MCF 10A (cell line): Measurements from ENCODE around the gene RASAL1. TPM values are rescaled to one million over a fixed set of nuclear protein-coding genes. Genes with fewer than 3 reads are reported as not detected.

Source experiments
- BruUV-seq: library from RNA; stranded (reverse); fragments of 400-500 nt; replicated peaks from 2 replicates; lab custom pipeline; 2021; lab: Mats Ljungman, UMichigan
- CTCF ChIA-PET: fragments of 300-600 bp; sonication (Branson Sonifier 250); formaldehyde crosslinking; extraction: SDS; loops from one replicate; lab custom pipeline; 2021; ENCODE audit warnings: antibody characterized with exemption, inconsistent platforms; lab: Yijun Ruan, JAX
- POLR2A ChIA-PET: fragments of 300-600, 350-650 bp; sonication (Branson Sonifier 250); formaldehyde crosslinking; extraction: SDS; loops from one replicate; lab custom pipeline; 2020; ENCODE audit warnings: antibody characterized with exemption, inconsistent platforms; lab: Yijun Ruan, JAX
- DNase-seq: peaks from one replicate; pipeline ENCODE4 v3.0.0-alpha.2; 2018; ENCODE audit not compliant: unreplicated experiment
- H3K27ac Mint-ChIP-seq: one replicate; pipeline ENCODE4 v1.8.0; 2022; ENCODE audit warnings: mild to moderate bottlenecking, low read depth, mixed read lengths; ENCODE audit not compliant: unreplicated experiment
- H3K27me3 Mint-ChIP-seq: one replicate; pipeline ENCODE4 v1.8.0; 2022; ENCODE audit warnings: mixed read lengths; ENCODE audit not compliant: insufficient read depth, unreplicated experiment
- H3K36me3 Mint-ChIP-seq: one replicate; pipeline ENCODE4 v1.8.0; 2022; ENCODE audit warnings: mild to moderate bottlenecking, moderate library complexity, mixed read lengths; ENCODE audit not compliant: insufficient read depth, unreplicated experiment
- H3K4me1 Mint-ChIP-seq: one replicate; pipeline ENCODE4 v1.8.0; 2022; ENCODE audit warnings: mixed read lengths; ENCODE audit not compliant: insufficient read depth, unreplicated experiment
- H3K4me3 Mint-ChIP-seq: one replicate; pipeline ENCODE4 v1.8.0; 2022; ENCODE audit warnings: mild to moderate bottlenecking, moderate library complexity, mixed read lengths; ENCODE audit not compliant: unreplicated experiment
- H3K9me3 Mint-ChIP-seq: one replicate; pipeline ENCODE4 v1.8.0; 2022; ENCODE audit warnings: mixed read lengths; ENCODE audit not compliant: unreplicated experiment
- CTCF ChIP-seq: fragments of 200-600 bp; IDR thresholded peaks from one replicate; pipeline ENCODE4 v1.8.0; 2022; ENCODE audit warnings: antibody characterized with exemption, mild to moderate bottlenecking; ENCODE audit not compliant: unreplicated experiment
- intact Hi-C: fragments of 100-400 bp; cut with micrococcal nuclease; formaldehyde crosslinking; loops from 2 replicates; pipeline ENCODE4 v1.14.1; 2022
- total RNA-seq: library from RNA; stranded (reverse); gene quantifications from 2 replicates; pipeline ENCODE4 v1.2.3, GENCODE V29; 2022

Gene RASAL1
- total RNA-seq, 1 experiment from 2014 or later = not detected

- peaks cover 12% of the 10 kb centered on the region for H3K4me1 Mint-ChIP-seq
- H3K4me3 Mint-ChIP-seq = peak overlapping the region; percentile 65
- no peak overlapping the region for H3K27ac Mint-ChIP-seq
- BruUV-seq = no TSS peak
- no peaks in the 10 kb centered on the region for H3K9me3 Mint-ChIP-seq
- intact Hi-C loops = loop anchor here (10.0 kb wide), 1 partner anchor 248 kb away; the partner anchor contains the start of gene OAS1
- no peak for DNase-seq
- no peak for TF ChIP-seq CTCF
- H3K36me3 Mint-ChIP-seq = peaks cover 7% of the 10 kb centered on the region
- peaks cover 14% of the 10 kb centered on the region for H3K27me3 Mint-ChIP-seq
- POLR2A ChIA-PET = interaction anchor here (0.7 to 1.5 kb wide), 2 partner anchors 11 to 32 kb away, joined by 4 read pairs; partner anchors contain the start of gene DDX54
- CTCF ChIA-PET = interaction anchor here (0.8 to 6.9 kb wide), 8 partner anchors 22 to 159 kb away, joined by 3 to 45 read pairs (median 6); no protein-coding TSS in a partner anchor
Measured at GRCh38 chr12:113152196-113152834, 16.8 kb upstream of the RASAL1 start.

- TF ChIP-seq CTCF = no peak
- POLR2A ChIA-PET = interaction anchor here (0.6 to 0.7 kb wide), 2 partner anchors 11 to 986 kb away, joined by 3 to 4 read pairs; no protein-coding TSS in a partner anchor
- Mint-ChIP-seq H3K36me3 (peaks cover under 1% of the 10 kb centered on the region), H3K4me3 (peak overlapping the region; percentile 65), H3K4me1 (peaks cover 12% of the 10 kb centered on the region), H3K9me3 (no peaks in the 10 kb centered on the region), H3K27ac (no peak overlapping the region), H3K27me3 (peaks cover 14% of the 10 kb centered on the region)
- CTCF ChIA-PET = interaction anchor here (0.7 to 6.9 kb wide), 5 partner anchors 9 to 114 kb away, joined by 3 to 45 read pairs (median 4); no protein-coding TSS in a partner anchor
- intact Hi-C loops = loop anchor here (10.0 kb wide), 1 partner anchor 247 kb away; the partner anchor contains the start of gene OAS1
- no peak for DNase-seq
- BruUV-seq = no TSS peak
Measured at GRCh38 chr12:113151655-113152054, 16.1 kb upstream of the RASAL1 start.

- intact Hi-C loops = loop anchor here (10.0 kb wide), 1 partner anchor 245 kb away; the partner anchor contains the start of gene OAS1
- DNase-seq = peak; percentile 66
- BruUV-seq = no TSS peak
- Mint-ChIP-seq H3K27ac (no peak within 1 kb of the TSS), H3K4me1 (peaks cover 19% of the 10 kb centered on the region), H3K4me3 (no peak within 1 kb of the TSS), H3K27me3 (peaks cover 14% of the 10 kb centered on the region), H3K36me3 (no peaks in the 10 kb centered on the region), H3K9me3 (no peaks in the 10 kb centered on the region)
- no peak for TF ChIP-seq CTCF
- POLR2A ChIA-PET = interaction anchor here (0.7 kb wide), 1 partner anchor 11 kb away, joined by 3 read pairs; no protein-coding TSS in a partner anchor
- CTCF ChIA-PET = interaction anchor here (0.6 to 6.9 kb wide), 4 partner anchors 25 to 170 kb away, joined by 3 to 45 read pairs (median 3); no protein-coding TSS in a partner anchor
Measured at GRCh38 chr12:113149361-113150150, 14.0 kb upstream of the RASAL1 start, which contains the start of gene CFAP73. CFAP73 (plus strand) TSS chr12:113149724; CDS start chr12:113149858, 134 bp downstream.
